NT2/D1 (cell line): ENCODE measurements around the gene RBPJ.

Source experiments
- DNase-seq: peaks from one replicate; pipeline ENCODE4 v3.0.0-alpha.2; 2011; ENCODE audit warnings: low read depth, low spot score
- H3K27me3 ChIP-seq: 2 replicates; pipeline ENCODE4 v1.6.0; 2011; ENCODE audit warnings: mild to moderate bottlenecking; ENCODE audit not compliant: insufficient read length, insufficient read depth
- H3K36me3 ChIP-seq: 2 replicates; pipeline ENCODE4 v1.6.1; 2011; ENCODE audit warnings: mild to moderate bottlenecking, low read length, mixed read lengths; ENCODE audit not compliant: insufficient read depth, insufficient read length
- H3K4me1 ChIP-seq: 2 replicates; pipeline ENCODE4 v1.5.1; 2011; ENCODE audit not compliant: insufficient read depth, insufficient read length
- H3K4me3 ChIP-seq: 2 replicates; pipeline ENCODE4 v1.5.1; 2011; ENCODE audit warnings: low read depth; ENCODE audit not compliant: insufficient read length
- H3K9ac ChIP-seq: 2 replicates; pipeline ENCODE4 v1.6.0; 2011; ENCODE audit warnings: low read depth; ENCODE audit not compliant: insufficient read length
- H3K9me3 ChIP-seq: 2 replicates; pipeline ENCODE4 v1.5.1; 2011; ENCODE audit warnings: mild to moderate bottlenecking, low read length; ENCODE audit not compliant: insufficient read depth
- SUZ12 ChIP-seq: IDR thresholded peaks from 2 replicates; pipeline ENCODE4 v1.6.1; 2011; ENCODE audit not compliant: insufficient read length, insufficient read depth; ENCODE audit errors: extremely low read depth
- YY1 ChIP-seq: IDR thresholded peaks from 2 replicates; pipeline ENCODE4 v1.6.1; 2011; ENCODE audit not compliant: insufficient read length, insufficient read depth
- ZNF274 ChIP-seq: IDR thresholded peaks from 2 replicates; pipeline ENCODE4 v1.6.1; 2011; ENCODE audit warnings: mild to moderate bottlenecking, low read depth, low read length

Gene RBPJ

DNA sequence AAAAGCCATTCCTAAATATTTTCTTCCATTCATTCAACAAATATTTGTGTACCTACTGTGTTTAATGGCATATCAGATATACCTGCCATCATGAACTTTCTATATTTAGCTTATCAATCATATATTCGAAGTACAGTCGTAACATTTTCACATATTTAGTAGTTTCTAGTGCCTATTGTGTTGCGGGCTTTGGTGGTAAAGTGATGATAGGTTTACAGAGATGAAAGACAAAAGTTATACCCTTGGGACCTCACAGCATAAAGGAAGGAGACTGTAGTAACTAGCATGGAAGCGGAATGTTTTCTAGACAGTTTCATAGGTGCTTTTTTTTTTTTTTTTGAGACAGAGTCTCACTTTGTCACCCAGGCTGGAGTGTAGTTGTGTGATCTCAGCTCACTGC lies 39.5 kb downstream of the RBPJ start:
- no peak overlapping the region for H3K9ac ChIP-seq
- no peak for DNase-seq
- no peak overlapping the region for H3K4me3 ChIP-seq
- no peaks in the 10 kb centered on the region for H3K36me3 ChIP-seq
- no peaks in the 10 kb centered on the region for H3K4me1 ChIP-seq
- TF ChIP-seq YY1, result no peak
- no peaks in the 10 kb centered on the region for H3K9me3 ChIP-seq
- H3K27me3 ChIP-seq, result no peaks in the 10 kb centered on the region

- no peak for DNase-seq
- Histone ChIP-seq H3K36me3 (no peaks in the 10 kb centered on the region), H3K4me1 (no peaks in the 10 kb centered on the region), H3K9ac (no peak overlapping the region), H3K4me3 (no peak overlapping the region), H3K27me3 (no peaks in the 10 kb centered on the region), H3K9me3 (no peaks in the 10 kb centered on the region)
- TF ChIP-seq ZNF274 (no peak), YY1 (no peak), SUZ12 (no peak)
Measured at GRCh38 chr4:26360864-26361263, 40.0 kb downstream of the RBPJ start.

GRCh38 chr4:26361297-26361696 lies 40.5 kb downstream of the RBPJ start:
- Histone ChIP-seq H3K4me1 (no peaks in the 10 kb centered on the region), H3K36me3 (no peaks in the 10 kb centered on the region), H3K4me3 (no peak overlapping the region), H3K9me3 (no peaks in the 10 kb centered on the region), H3K27me3 (no peaks in the 10 kb centered on the region), H3K9ac (no peak overlapping the region)
- DNase-seq, result no peak
- TF ChIP-seq YY1, result no peak
- TF ChIP-seq SUZ12, result no peak
- TF ChIP-seq ZNF274, result no peak

DNA sequence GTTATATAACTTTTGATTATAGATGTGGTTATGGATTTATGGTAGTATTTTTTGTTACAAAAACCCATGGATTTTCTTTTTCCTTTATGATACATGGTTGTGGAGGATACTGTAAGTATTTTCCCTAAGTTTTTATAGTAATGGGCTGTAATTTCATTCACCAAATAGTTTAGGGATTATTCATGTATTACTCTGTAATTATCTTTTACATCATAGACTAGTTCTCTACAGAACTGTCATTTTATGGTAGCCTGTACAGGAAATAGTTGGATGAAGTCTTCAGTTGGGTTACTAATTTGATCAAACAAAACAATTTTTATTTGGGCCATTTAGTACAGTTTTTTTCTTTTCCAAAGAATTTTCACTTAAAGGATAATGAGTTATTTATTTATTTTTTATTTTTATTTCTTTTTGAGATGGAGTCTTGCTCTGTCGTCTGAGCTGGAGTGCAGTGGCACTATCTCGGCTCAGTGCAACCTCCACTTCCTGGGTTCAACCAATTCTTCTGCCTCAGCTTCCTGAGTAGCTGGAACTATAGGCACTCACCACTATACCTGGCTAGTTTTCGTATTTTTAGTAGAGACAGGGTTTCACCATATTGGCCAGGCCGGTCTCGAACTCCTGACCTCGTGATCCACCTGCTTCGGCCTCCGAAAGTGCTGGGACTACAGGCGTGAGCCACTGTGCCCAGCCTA lies 42.1 kb downstream of the RBPJ start:
- Histone ChIP-seq H3K36me3 (peaks cover 7% of the 10 kb centered on the region), H3K9me3 (no peaks in the 10 kb centered on the region), H3K9ac (no peak overlapping the region), H3K4me3 (no peak overlapping the region), H3K27me3 (no peaks in the 10 kb centered on the region), H3K4me1 (no peaks in the 10 kb centered on the region)
- DNase-seq, result no peak
- TF ChIP-seq ZNF274 (no peak), SUZ12 (no peak), YY1 (no peak)

DNA sequence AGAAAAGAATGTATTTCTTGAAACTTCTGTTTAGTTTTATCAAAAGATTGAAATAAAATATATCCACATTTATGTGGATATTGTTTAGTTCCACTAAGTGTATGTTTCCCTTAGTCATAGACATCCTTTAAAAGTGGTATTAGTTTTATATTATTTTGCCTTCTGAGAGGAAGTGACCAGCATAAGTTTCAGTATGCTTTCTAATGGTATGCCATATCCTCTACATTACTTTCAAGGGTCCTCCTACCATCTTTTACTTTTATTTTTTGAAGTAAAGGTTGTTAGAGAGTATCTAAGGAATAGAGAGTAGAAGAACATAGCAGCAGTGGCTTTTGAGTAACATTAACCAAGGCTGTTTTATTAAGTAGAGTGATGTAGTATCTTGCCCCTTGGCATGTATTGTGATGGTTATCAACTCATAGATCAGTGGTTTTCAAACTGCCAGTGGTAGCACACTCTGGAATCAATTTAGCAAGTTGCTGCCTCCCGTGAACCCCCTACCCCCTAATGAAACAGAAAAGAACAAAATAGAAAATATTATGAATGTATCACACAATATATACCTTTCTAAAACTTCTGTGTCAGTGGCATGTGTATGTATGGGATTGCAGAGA lies 44.8 kb downstream of the RBPJ start:
- Histone ChIP-seq H3K36me3 (peaks cover 12% of the 10 kb centered on the region), H3K27me3 (no peaks in the 10 kb centered on the region), H3K4me1 (no peaks in the 10 kb centered on the region), H3K9ac (no peak overlapping the region), H3K9me3 (no peaks in the 10 kb centered on the region), H3K4me3 (no peak overlapping the region)
- DNase-seq, result no peak
- TF ChIP-seq SUZ12, result no peak
- TF ChIP-seq YY1, result no peak
- TF ChIP-seq ZNF274, result no peak

DNA sequence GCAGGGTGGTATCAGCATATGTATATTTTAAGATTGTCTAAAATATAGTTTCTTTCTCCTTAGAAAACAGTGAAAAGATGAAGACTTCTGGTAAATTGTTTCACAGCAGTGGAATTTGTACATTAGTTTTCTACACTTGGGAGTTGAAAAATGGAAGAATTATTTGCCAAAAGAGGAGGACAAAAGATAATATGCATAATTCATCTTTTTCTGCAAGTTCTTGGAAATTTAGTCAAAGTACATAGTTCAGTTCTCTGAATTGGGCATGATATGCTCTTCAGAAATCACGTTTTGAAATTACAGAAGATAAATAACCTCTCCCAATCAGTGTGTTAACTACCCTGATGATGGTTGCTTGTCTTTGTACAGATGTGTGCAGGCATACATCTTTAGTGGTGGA lies 47.0 kb downstream of the RBPJ start:
- Histone ChIP-seq H3K36me3 (peaks cover 12% of the 10 kb centered on the region), H3K27me3 (no peaks in the 10 kb centered on the region), H3K9me3 (no peaks in the 10 kb centered on the region), H3K4me1 (peaks cover 2% of the 10 kb centered on the region), H3K9ac (no peak overlapping the region), H3K4me3 (no peak overlapping the region)
- TF ChIP-seq ZNF274 (no peak), SUZ12 (no peak), YY1 (no peak)
- no peak for DNase-seq

DNA sequence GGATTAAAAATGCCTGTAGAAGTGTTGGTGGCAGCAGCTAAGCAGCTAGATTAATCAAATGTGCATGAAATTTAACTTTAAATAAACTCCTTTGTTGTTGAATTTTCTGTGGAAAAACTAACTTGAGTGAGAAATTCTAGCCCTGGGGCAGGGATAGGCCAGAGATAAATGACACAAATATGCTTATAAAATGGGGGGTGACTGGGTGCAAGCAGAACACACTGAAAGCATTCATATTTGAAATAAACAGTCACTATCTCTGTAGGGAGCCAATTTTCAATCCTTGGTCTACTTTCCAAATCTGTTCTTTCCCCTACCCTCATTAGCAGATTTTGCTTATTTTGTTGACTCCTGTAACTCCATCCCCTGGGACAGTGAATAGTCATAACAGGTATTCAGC lies 47.9 kb downstream of the RBPJ start:
- DNase-seq, result no peak
- no peak overlapping the region for H3K4me3 ChIP-seq
- H3K9me3 ChIP-seq, result no peaks in the 10 kb centered on the region
- TF ChIP-seq SUZ12, result no peak
- TF ChIP-seq ZNF274, result no peak
- peaks cover 3% of the 10 kb centered on the region for H3K4me1 ChIP-seq
- H3K36me3 ChIP-seq, result peaks cover 12% of the 10 kb centered on the region
- no peak overlapping the region for H3K9ac ChIP-seq
- no peaks in the 10 kb centered on the region for H3K27me3 ChIP-seq

GRCh38 chr4:26369132-26369531 lies 48.3 kb downstream of the RBPJ start:
- Histone ChIP-seq H3K36me3 (peaks cover 12% of the 10 kb centered on the region), H3K4me3 (no peak overlapping the region), H3K9me3 (no peaks in the 10 kb centered on the region), H3K27me3 (no peaks in the 10 kb centered on the region), H3K9ac (no peak overlapping the region), H3K4me1 (peaks cover 3% of the 10 kb centered on the region)
- TF ChIP-seq SUZ12 (no peak), YY1 (no peak), ZNF274 (no peak)
- DNase-seq, result no peak
